SK-N-SH treated with all-trans-retinoic acid at 6 μM for 48 hours (cell line): ENCODE results near the gene SGK1.

ENCODE experiments used
- PATZ1 ChIP-seq: fragments of 250-450 bp; sonication (Bioruptor Pico); IDR thresholded peaks from 2 replicates; pipeline ENCODE4 v1.8.0; 2020; ENCODE audit warnings: mild to moderate bottlenecking, moderate library complexity, borderline replicate concordance
- RARB ChIP-seq: fragments of 250-450 bp; sonication (Bioruptor Pico); IDR thresholded peaks from 2 replicates; pipeline ENCODE4 v1.8.0; 2021; ENCODE audit warnings: mild to moderate bottlenecking, moderate library complexity
- SNAI2 ChIP-seq: fragments of 250-450 bp; sonication (Bioruptor Pico); IDR thresholded peaks from 2 replicates; pipeline ENCODE4 v1.5.0; 2020; ENCODE audit warnings: mild to moderate bottlenecking, moderate library complexity
- ZFP3 ChIP-seq: fragments of 250-450 bp; sonication (Bioruptor Pico); IDR thresholded peaks from 2 replicates; pipeline ENCODE4 v1.5.0; 2020; ENCODE audit warnings: mild to moderate bottlenecking, moderate library complexity
- ZNF565 ChIP-seq: fragments of 450-650 bp; formaldehyde crosslinking; conservative IDR thresholded peaks from 2 replicates; pipeline ENCODE4 v1.5.0; 2020; ENCODE audit warnings: low read depth, mild to moderate bottlenecking, moderate library complexity
- ZNF8 ChIP-seq: fragments of 450-650 bp; formaldehyde crosslinking; IDR thresholded peaks from 2 replicates; pipeline ENCODE4 v1.5.0; 2020; ENCODE audit warnings: mild to moderate bottlenecking, moderate library complexity
- TF ChIP-seq, protein P1 (sequence below): fragments of 250-450 bp; sonication (Bioruptor Pico); IDR thresholded peaks from 2 replicates; pipeline ENCODE4 v1.5.1; 2020; ENCODE audit warnings: low read depth, mild to moderate bottlenecking, moderate library complexity

DNA sequence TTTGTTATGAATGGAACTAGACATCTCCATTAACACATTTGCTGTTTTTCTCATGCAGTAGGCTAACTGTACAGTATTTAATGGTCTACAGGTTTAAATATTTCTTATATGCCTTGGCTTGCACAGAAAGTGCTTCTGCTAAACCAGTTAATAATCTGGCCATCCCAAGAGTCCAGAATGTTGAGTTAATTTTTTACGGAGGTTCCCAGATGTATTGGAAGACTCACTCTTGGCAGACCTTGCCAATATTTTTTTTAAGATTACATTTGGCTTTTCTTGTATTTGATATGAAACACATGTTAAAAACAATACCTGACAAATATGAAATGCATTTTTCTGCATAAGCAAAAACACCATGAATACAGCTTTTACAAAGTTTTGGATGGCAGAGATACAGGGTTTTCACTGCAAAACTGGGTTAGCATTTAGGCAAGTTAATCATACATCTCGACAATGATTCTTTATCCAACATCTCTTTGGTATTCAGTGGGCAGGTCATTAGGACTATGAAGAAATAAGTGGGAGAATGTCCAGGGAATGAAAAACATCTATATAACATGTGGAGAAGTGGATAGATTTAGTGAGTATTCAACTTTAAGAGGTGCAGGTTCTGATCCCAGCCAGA lies 94.0 kb downstream of the SGK1 start:
- TF ChIP-seq PATZ1 (CRISPR knock-in tag) = no peak
- no peak for TF ChIP-seq SNAI2 (CRISPR knock-in tag)
- no peak for TF ChIP-seq ZFP3 (CRISPR knock-in tag)
- TF ChIP-seq ZNF565 (CRISPR knock-in tag) = no peak
- no peak for TF ChIP-seq RARB (CRISPR knock-in tag)
- no peak for TF ChIP-seq ZNF8
- TF ChIP-seq, protein P1, sequence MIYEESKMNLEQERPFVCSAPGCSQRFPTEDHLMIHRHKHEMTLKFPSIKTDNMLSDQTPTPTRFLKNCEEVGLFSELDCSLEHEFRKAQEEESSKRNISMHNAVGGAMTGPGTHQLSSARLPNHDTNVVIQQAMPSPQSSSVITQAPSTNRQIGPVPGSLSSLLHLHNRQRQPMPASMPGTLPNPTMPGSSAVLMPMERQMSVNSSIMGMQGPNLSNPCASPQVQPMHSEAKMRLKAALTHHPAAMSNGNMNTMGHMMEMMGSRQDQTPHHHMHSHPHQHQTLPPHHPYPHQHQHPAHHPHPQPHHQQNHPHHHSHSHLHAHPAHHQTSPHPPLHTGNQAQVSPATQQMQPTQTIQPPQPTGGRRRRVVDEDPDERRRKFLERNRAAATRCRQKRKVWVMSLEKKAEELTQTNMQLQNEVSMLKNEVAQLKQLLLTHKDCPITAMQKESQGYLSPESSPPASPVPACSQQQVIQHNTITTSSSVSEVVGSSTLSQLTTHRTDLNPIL (CRISPR knock-in tag) = no peak
